Fibroblast of villous mesenchyme (primary cell): ENCODE data around the gene MTHFD2L. TPM values are rescaled to one million over a fixed set of nuclear protein-coding genes. Genes with fewer than 3 reads are reported as not detected.
"Not testable (repeated sequence)": the region's sequence is repeated elsewhere in the genome, so short reads cannot be mapped to it uniquely, and the experiment has no call there.

ENCODE experiments used
- DNase-seq: peaks from one replicate; pipeline ENCODE4 v3.0.0-alpha.2; 2010; ENCODE audit warnings: low read depth
- H3K4me3 ChIP-seq: 2 replicates; pipeline ENCODE4 v1.5.1; 2011; ENCODE audit warnings: low read depth, mild to moderate bottlenecking, low read length
- CTCF ChIP-seq: IDR thresholded peaks from 2 replicates; pipeline ENCODE4 v1.5.1; 2012; ENCODE audit warnings: low read depth, mild to moderate bottlenecking, low read length; ENCODE audit not compliant: insufficient read depth
- total RNA-seq: library from RNA; depleted of rRNA; stranded (reverse); fragments of >200 nt; gene quantifications from 2 replicates; pipeline ENCODE4 v1.2.3, GENCODE V29; 2012

Gene MTHFD2L
- total RNA-seq, 1 donor = 16.8 TPM

- TF ChIP-seq CTCF = no peak
- no peak for DNase-seq
- H3K4me3 ChIP-seq = no peak overlapping the region
Measured at GRCh38 chr4:74334636-74335035, 176.7 kb downstream of the MTHFD2L start.

- TF ChIP-seq CTCF = no peak
- H3K4me3 ChIP-seq = no peak overlapping the region
- no peak for DNase-seq
Measured at GRCh38 chr4:74335341-74336021, 177.6 kb downstream of the MTHFD2L start.

GRCh38 chr4:74338792-74339333 is 180.9 kb downstream of the MTHFD2L start:
- TF ChIP-seq CTCF = no peak
- no peak overlapping the region for H3K4me3 ChIP-seq
- peak; percentile 92 for DNase-seq

GRCh38 chr4:74339501-74339900 is 181.6 kb downstream of the MTHFD2L start:
- no peak overlapping the region for H3K4me3 ChIP-seq
- no peak for TF ChIP-seq CTCF
- DNase-seq = peak; percentile 19

- not testable (repeated sequence) for DNase-seq, H3K4me3 ChIP-seq
Measured at GRCh38 chr4:74340421-74340820, 182.5 kb downstream of the MTHFD2L start.

GRCh38 chr4:74344031-74344430 is 186.1 kb downstream of the MTHFD2L start:
- no peak for TF ChIP-seq CTCF
- DNase-seq = no peak
- no peak overlapping the region for H3K4me3 ChIP-seq

Other genes starting within 250 kb of the MTHFD2L start
- gene PF4, start 176.1 kb upstream of the MTHFD2L start, total RNA-seq = not detected in 2 replicates
- not detected in 2 replicates for gene PPBP, start 169.9 kb upstream of the MTHFD2L start, total RNA-seq
- gene CXCL5, start 159.4 kb upstream of the MTHFD2L start, total RNA-seq = 0.32 and 2.2 TPM in 2 replicates
- 0.32 and 3.0 TPM in 2 replicates for gene CXCL3, start 119.4 kb upstream of the MTHFD2L start, total RNA-seq
- 1.3 and 3.5 TPM in 2 replicates for gene CXCL2, start 58.9 kb upstream of the MTHFD2L start, total RNA-seq
- gene EPGN, start 150.4 kb downstream of the MTHFD2L start, total RNA-seq = 0.32 and 0.43 TPM in 2 replicates
- 1.3 and 5.2 TPM in 2 replicates for gene EREG, start 207.0 kb downstream of the MTHFD2L start, total RNA-seq